Measurements from ENCODE around the gene PPP1CC. TPM values are rescaled to one million over a fixed set of nuclear protein-coding genes. Genes with fewer than 3 reads are reported as not detected.

The PPP1CC gene
- total and polyA plus RNA-seq, 2 donors (not counting 3 experiments of a cell fraction or from before 2014, with no cell fraction given): 67.1 to 139 TPM

GRCh38 chr12:110677982-110678381 lies 64.7 kb downstream of the PPP1CC start:
- BruUV-seq (replicated peaks): no TSS peak

More at GRCh38 chr12:110677982-110678381, 64.7 kb downstream of the PPP1CC start:
- no peak overlapping the region for H2AFZ ChIP-seq (ENCODE audit: low read depth, low read length)
- TF ChIP-seq EZH2 (IDR thresholded peaks at IDR 0.05; ENCODE audit: borderline replicate concordance, low read depth, low read length, severe bottlenecking): no peak
- no peak for TF ChIP-seq JUN (IDR thresholded peaks at IDR 0.05; ENCODE audit: borderline replicate concordance, insufficient read depth, insufficient read length, low read depth)
- no peak for TF ChIP-seq FOS (IDR thresholded peaks at IDR 0.05; ENCODE audit: borderline replicate concordance, insufficient read depth, low read length)
- no peak for TF ChIP-seq POLR2A (IDR thresholded peaks at IDR 0.05; ENCODE audit: low read depth, low read length)
- TF ChIP-seq, protein P1, sequence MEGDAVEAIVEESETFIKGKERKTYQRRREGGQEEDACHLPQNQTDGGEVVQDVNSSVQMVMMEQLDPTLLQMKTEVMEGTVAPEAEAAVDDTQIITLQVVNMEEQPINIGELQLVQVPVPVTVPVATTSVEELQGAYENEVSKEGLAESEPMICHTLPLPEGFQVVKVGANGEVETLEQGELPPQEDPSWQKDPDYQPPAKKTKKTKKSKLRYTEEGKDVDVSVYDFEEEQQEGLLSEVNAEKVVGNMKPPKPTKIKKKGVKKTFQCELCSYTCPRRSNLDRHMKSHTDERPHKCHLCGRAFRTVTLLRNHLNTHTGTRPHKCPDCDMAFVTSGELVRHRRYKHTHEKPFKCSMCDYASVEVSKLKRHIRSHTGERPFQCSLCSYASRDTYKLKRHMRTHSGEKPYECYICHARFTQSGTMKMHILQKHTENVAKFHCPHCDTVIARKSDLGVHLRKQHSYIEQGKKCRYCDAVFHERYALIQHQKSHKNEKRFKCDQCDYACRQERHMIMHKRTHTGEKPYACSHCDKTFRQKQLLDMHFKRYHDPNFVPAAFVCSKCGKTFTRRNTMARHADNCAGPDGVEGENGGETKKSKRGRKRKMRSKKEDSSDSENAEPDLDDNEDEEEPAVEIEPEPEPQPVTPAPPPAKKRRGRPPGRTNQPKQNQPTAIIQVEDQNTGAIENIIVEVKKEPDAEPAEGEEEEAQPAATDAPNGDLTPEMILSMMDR (IDR thresholded peaks at IDR 0.05; ENCODE audit: extremely low read depth in 1 of 2, insufficient read depth in 1 of 2, low read depth in 1 of 2, low read length in 2 of 2): no peak
- TF ChIP-seq GATA2 (IDR thresholded peaks at IDR 0.05; ENCODE audit: insufficient read depth, insufficient read length, low read depth, low read length): no peak
- TF ChIP-seq, protein P2, sequence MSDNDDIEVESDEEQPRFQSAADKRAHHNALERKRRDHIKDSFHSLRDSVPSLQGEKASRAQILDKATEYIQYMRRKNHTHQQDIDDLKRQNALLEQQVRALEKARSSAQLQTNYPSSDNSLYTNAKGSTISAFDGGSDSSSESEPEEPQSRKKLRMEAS (IDR thresholded peaks at IDR 0.05; ENCODE audit: insufficient read depth, insufficient read length): no peak
- no peak for TF ChIP-seq MYC (IDR thresholded peaks at IDR 0.05; ENCODE audit: low read depth, low read length)
- TF ChIP-seq POLR2AphosphoS5 (IDR thresholded peaks at IDR 0.05; ENCODE audit: insufficient read depth, low read depth, low read length): no peak
- H3K79me2 ChIP-seq (ENCODE audit: control insufficient read depth, insufficient read depth, low read length): no peaks in the 10 kb centered on the region
- no peak for FAIRE-seq
- H3K4me2 ChIP-seq (ENCODE audit: insufficient read depth, low read length): no peak overlapping the region
- no peak overlapping the region for H3K4me3 ChIP-seq (replicated peaks in 1 of 3; ENCODE audit: insufficient read depth in 1 of 3, low read depth in 1 of 3, low read length in 3 of 3)
- ChIA-PET POLR2A (no interaction called here), CTCF (no interaction called here)
- no peaks in the 10 kb centered on the region for H3K9me1 ChIP-seq (replicated peaks; ENCODE audit: control insufficient read depth, extremely low read depth, insufficient read depth, low read length)
- H3K27me3 ChIP-seq (ENCODE audit: control insufficient read depth in 2 of 2, insufficient read depth in 2 of 2, low read length in 2 of 2): no peaks in the 10 kb centered on the region
- no peak for DNase-seq (ENCODE audit: low read depth, low spot score)
- intact Hi-C loops (cut with micrococcal nuclease) (no loop called here), dilution Hi-C loops (cut with MboI; ENCODE audit: extremely low pct_ligation_motif_present, low sequenced_read_pairs) (no loop called here)
- H3K9me3 ChIP-seq (replicated peaks; ENCODE audit: control insufficient read depth, insufficient read depth, low read length): no peaks in the 10 kb centered on the region
- no peak overlapping the region for H3K9ac ChIP-seq (replicated peaks; ENCODE audit: extremely low read depth, insufficient read depth, low read length)
- no peaks in the 10 kb centered on the region for H3K4me1 ChIP-seq (ENCODE audit: control insufficient read depth, extremely low read depth, insufficient read depth, low read length)
- no peak overlapping the region for H3K27ac ChIP-seq (ENCODE audit: insufficient read depth, low read depth, low read length)
- H3K36me3 ChIP-seq (ENCODE audit: control insufficient read depth in 2 of 2, extremely low read depth in 1 of 2, insufficient read depth in 2 of 2, low read length in 2 of 2): no peaks in the 10 kb centered on the region
- no peaks in the 10 kb centered on the region for H4K20me1 ChIP-seq (replicated peaks; ENCODE audit: control insufficient read depth, extremely low read depth, insufficient read depth, low read length)

Data from endothelial cell of umbilical vein (primary cell).